Stimulated activated CD8-positive, alpha-beta memory T cell treated with anti-CD3 and anti-CD28 coated beads, Interleukin-15, amount 100 ng/mL, for 48 hours (primary cell): ENCODE results near the gene TBX20.
"Not testable (repeated sequence)": the region's sequence is repeated elsewhere in the genome, so short reads cannot be mapped to it uniquely, and the experiment has no call there.

Source experiments
- DNase-seq, 2 donors: peaks; one replicate each; pipeline ENCODE4 v3.0.0-alpha.2; 2020; ENCODE audit warnings: low read depth in 2 of 2

Gene TBX20

GRCh38 chr7:35220176-35220575 is 33.7 kb downstream of the TBX20 start:
- not testable (repeated sequence) for DNase-seq

DNA sequence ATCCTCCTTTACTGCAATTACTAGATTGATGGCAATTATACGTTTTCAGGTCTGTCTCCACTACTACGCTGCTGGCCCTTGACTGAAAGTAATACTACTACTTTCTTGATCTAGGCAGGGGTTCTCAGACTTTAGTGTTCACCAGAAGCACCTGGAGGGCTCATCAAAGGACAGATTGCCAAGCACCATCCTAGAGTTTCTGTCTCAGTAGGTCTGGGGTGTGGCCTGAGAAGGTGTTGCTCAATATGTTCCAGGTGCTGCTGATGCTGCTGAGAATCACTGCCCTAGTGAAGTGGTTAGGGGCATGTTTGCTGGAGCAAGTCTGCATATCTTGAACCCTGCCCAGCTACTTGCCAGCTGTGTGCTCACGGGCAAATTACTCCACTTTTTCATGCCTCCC is 37.9 kb downstream of the TBX20 start:
- DNase-seq, result not testable (repeated sequence)

GRCh38 chr7:35215063-35215462 is 38.8 kb downstream of the TBX20 start:
- DNase-seq, result not testable (repeated sequence)

- DNase-seq, result not testable (repeated sequence)
Measured at GRCh38 chr7:35206924-35207323, 47.0 kb downstream of the TBX20 start.

GRCh38 chr7:35204850-35205249 is 49.0 kb downstream of the TBX20 start:
- not testable (repeated sequence) for DNase-seq

GRCh38 chr7:35204031-35204430 is 49.9 kb downstream of the TBX20 start:
- DNase-seq, result not testable (repeated sequence)

DNA sequence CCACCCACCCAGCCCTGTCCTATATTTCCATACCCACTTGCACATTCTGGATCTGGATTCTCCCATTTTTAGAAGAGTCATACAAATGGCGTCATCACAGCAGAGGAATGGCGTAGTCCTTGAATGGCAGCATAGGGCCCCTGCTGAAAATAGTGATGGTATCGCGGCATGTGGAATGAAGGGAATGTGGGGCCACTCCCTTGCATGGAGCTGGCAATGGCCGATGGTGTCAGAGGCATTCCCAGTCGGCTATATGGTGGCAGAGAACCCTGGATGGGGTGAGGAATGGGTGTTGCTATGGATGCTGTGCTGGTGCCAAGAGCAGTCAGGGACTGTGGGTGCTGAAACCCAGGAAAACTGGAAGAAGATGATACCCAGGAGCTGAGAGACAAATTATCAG is 51.5 kb downstream of the TBX20 start:
- DNase-seq, result not testable (repeated sequence)

DNA sequence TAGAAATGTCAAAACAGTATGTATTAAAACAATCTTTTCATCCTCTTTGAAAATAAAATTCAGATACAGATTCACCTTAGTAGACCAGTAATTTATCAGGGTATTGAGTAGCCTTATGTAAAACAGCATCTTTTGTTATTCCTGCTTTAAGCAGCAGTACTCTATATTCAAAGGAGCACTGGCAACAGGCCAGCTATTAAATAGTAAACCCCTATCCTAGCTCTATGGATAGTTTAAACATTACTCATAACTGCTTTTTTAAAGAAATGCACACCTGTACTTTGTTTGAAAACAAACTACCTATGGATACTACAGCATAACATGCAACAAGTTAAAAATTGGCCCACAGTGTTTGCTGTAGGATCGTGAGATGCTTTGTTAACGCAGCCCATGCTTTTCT is 53.7 kb downstream of the TBX20 start:
- not testable (repeated sequence) for DNase-seq

DNA sequence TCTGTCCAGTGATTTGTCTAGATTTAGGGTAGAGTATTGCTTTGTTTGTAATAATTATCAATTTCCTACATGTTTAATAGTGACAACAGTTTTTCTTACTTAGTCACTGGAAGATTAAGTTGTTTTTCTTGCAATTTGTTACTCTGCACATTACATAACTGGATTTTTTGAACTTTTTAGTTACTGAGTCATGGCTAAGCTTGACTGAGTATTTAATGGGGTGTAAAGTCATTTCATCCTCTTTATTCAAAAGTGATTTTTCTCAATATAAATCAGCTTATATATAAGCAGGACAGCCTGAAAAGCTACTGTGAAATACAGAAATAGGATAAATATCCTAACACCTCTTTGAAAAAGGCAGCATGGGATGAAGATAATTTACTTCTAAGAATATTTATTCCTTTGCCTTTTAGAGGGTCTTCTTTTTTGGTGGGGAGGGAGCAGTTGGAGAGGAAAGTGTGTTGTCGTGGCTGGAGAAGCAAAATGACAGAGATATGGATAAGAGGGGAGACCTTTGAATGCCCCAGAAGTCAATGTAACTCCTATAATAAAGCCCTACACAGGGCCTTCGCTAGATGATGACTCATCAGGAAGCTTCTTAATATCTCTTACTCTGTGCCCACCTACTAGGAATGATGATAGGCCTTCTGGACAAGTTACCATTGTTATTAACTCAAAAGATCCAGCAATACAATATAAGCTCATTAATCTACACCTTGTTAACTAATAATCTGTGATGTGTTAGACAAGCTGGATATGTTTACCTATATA is 55.3 kb downstream of the TBX20 start:
- DNase-seq, result not testable (repeated sequence)

- not testable (repeated sequence) for DNase-seq
Measured at GRCh38 chr7:35191571-35191970, 62.3 kb downstream of the TBX20 start.

DNA sequence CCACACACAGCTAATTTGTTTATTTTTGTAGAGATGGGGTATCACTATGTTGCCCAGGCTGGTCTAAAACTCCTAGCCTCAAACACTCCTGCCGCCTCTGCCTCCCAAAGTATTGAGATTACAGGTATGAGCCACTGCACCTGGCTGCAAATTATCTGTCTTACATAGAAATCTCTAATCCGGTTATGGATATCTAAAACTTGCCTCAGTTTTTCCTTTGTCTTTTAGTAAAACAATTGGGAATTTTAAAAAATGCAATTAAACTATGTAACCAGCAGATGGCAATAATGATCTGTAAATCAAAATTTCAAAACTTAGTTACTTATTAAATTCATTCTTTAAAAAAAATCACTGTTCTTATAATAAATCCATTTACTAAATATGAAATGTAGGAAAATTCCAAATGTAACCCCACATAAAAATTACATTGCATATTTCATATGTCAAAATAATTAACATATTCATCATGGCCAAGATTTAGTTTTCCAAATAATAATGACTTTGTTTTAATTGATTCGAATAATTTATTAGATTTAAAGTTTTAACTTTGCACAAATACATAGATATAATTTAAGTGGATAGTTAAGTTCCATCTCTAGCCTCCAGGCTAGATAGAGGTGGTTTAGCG is 63.6 kb downstream of the TBX20 start:
- DNase-seq, result not testable (repeated sequence)

- DNase-seq, result not testable (repeated sequence)
Measured at GRCh38 chr7:35186751-35187150, 67.1 kb downstream of the TBX20 start.

- DNase-seq, result no peak
Measured at GRCh38 chr7:35185908-35186731, 67.8 kb downstream of the TBX20 start.

GRCh38 chr7:35185578-35185907 is 68.4 kb downstream of the TBX20 start:
- not testable (repeated sequence) for DNase-seq

GRCh38 chr7:35184961-35185360 is 68.9 kb downstream of the TBX20 start:
- DNase-seq, result not testable (repeated sequence)

DNA sequence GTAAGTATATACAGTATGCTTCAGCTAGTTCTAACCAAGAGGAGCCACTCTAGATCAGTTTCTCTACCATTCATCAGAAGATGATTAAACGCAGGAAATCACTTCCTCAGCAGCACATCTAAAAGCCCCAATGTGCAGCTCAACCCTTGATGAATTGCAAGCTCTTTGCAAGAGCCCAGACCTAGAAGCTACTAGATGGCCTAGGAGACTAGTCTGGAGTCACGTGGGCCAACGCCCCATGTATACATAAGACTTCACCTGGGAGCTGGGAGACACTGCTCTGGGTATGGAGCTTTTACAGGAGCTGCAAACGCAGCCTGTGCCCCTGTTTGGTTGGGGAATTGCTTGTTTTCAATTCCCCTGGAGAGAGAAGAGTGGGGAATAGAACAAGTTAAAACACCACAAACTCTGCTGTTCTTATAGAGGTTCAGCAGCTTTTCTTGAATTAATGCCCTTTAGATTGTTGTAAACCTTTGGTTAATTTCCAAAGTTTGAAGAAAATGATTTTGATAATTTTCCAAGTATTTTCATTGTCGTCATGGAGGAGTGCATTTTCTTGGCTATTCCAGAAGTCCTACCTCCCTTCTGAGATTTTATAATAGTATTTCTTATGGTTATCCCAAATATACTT is 69.9 kb downstream of the TBX20 start:
- not testable (repeated sequence) for DNase-seq

- DNase-seq, result not testable (repeated sequence)
Measured at GRCh38 chr7:35180665-35181064, 73.2 kb downstream of the TBX20 start.

GRCh38 chr7:35173176-35173575 is 80.7 kb downstream of the TBX20 start:
- DNase-seq, result not testable (repeated sequence)

DNA sequence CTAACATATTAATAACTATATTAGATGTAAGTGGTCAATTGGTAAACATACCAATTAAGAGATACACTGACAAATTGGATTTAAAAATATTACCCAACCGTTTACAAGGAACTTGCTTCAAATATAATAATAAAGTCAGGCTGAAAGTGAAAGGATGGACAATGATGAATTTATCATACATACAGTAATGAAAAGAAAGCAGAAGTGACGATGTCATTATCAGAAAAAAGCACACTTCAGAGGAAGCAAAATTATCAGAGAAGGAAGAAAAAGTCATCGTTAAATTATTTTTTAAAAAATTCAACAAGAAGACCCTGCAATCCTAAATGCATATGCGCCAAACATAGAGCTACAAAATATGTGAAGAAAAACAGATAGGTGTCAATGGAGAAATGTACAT is 81.8 kb downstream of the TBX20 start:
- not testable (repeated sequence) for DNase-seq

- not testable (repeated sequence) for DNase-seq
Measured at GRCh38 chr7:35167658-35168057, 86.2 kb downstream of the TBX20 start.

GRCh38 chr7:35167158-35167557 is 86.7 kb downstream of the TBX20 start:
- not testable (repeated sequence) for DNase-seq
